ENCODE results near the gene SIPA1L3. TPM values are rescaled to one million over a fixed set of nuclear protein-coding genes. Genes with fewer than 3 reads are reported as not detected.
A peak's percentile ranks its signal among the peaks of the same experiment; 100 is the strongest.

SIPA1L3 gene
- polyA plus RNA-seq, 2 of the 4 experiments (the other 2 are of a cell fraction), result 28.9 to 50.6 TPM

DNA sequence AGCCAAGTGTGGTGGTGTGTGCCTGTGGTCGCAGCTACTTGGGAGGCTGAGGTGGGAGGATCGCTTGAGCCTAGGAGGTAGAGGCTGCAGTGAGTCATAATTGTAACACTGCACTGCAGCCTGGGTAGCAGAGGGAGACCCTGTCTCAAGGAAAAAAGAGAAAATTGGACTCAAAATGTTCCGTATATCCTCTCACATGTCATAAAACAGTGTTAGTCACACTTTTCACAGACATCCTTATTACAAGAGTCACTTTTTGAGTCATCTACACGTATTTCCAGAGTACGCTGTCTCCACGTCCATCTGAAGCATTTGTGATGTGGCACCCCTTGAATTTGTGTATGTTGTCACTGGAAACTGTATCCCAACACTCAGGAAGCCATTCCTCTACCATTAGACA, 133.0 kb downstream of the SIPA1L3 start:
- Histone ChIP-seq H3K27ac (peak overlapping the region in 1 of 2 experiments; percentile 44; a peak in 2 of 6 replicates), H3K4me1 (peaks cover 14% of the 10 kb centered on the region), H3K9me3 (peaks cover 16% of the 10 kb centered on the region), H3K4me2 (no peak overlapping the region), H3K4me3 (no peak overlapping the region)
- TF ChIP-seq RNF2 (IDR thresholded peaks at IDR 0.05; ENCODE audit: borderline replicate concordance, low read depth) (no peak), PHF8 (IDR thresholded peaks at IDR 0.05; ENCODE audit: borderline replicate concordance, low read depth) (no peak), NFE2L2 (conservative IDR thresholded peaks at IDR 0.05; ENCODE audit: low read length) (no peak), TFCP2L1 (CRISPR knock-in tag; IDR thresholded peaks at IDR 0.05) (no peak), JUNB (IDR thresholded peaks at IDR 0.05) (no peak), ESRRA (IDR thresholded peaks at IDR 0.05; ENCODE audit: borderline replicate concordance, low read length) (no peak), RARB (CRISPR knock-in tag; IDR thresholded peaks at IDR 0.05) (no peak; the same call in 1 of the 2 replicates), HOXB13 (CRISPR knock-in tag; IDR thresholded peaks at IDR 0.05; ENCODE audit: low read depth) (0 out of 2 replicates have a peak, but pooled peaks have one; percentile 38), FOSL2 (IDR thresholded peaks at IDR 0.05) (peak; percentile 57), FOSL2 (CRISPR knock-in tag; IDR thresholded peaks at IDR 0.05) (peak; percentile 92), FOSB (CRISPR knock-in tag; IDR thresholded peaks at IDR 0.05) (peak; percentile 79; the same call in 1 of the 2 replicates), MYC (IDR thresholded peaks at IDR 0.05; ENCODE audit: borderline replicate concordance, low read length) (no peak), CHD2 (IDR thresholded peaks at IDR 0.05; ENCODE audit: low read length, partially characterized antibody) (no peak)
- TF ChIP-seq, protein P1, sequence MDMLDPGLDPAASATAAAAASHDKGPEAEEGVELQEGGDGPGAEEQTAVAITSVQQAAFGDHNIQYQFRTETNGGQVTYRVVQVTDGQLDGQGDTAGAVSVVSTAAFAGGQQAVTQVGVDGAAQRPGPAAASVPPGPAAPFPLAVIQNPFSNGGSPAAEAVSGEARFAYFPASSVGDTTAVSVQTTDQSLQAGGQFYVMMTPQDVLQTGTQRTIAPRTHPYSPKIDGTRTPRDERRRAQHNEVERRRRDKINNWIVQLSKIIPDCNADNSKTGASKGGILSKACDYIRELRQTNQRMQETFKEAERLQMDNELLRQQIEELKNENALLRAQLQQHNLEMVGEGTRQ (IDR thresholded peaks at IDR 0.05), result no peak
- TF ChIP-seq, protein P2, sequence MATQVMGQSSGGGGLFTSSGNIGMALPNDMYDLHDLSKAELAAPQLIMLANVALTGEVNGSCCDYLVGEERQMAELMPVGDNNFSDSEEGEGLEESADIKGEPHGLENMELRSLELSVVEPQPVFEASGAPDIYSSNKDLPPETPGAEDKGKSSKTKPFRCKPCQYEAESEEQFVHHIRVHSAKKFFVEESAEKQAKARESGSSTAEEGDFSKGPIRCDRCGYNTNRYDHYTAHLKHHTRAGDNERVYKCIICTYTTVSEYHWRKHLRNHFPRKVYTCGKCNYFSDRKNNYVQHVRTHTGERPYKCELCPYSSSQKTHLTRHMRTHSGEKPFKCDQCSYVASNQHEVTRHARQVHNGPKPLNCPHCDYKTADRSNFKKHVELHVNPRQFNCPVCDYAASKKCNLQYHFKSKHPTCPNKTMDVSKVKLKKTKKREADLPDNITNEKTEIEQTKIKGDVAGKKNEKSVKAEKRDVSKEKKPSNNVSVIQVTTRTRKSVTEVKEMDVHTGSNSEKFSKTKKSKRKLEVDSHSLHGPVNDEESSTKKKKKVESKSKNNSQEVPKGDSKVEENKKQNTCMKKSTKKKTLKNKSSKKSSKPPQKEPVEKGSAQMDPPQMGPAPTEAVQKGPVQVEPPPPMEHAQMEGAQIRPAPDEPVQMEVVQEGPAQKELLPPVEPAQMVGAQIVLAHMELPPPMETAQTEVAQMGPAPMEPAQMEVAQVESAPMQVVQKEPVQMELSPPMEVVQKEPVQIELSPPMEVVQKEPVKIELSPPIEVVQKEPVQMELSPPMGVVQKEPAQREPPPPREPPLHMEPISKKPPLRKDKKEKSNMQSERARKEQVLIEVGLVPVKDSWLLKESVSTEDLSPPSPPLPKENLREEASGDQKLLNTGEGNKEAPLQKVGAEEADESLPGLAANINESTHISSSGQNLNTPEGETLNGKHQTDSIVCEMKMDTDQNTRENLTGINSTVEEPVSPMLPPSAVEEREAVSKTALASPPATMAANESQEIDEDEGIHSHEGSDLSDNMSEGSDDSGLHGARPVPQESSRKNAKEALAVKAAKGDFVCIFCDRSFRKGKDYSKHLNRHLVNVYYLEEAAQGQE (IDR thresholded peaks at IDR 0.05), result no peak
- TF ChIP-seq, protein P3, sequence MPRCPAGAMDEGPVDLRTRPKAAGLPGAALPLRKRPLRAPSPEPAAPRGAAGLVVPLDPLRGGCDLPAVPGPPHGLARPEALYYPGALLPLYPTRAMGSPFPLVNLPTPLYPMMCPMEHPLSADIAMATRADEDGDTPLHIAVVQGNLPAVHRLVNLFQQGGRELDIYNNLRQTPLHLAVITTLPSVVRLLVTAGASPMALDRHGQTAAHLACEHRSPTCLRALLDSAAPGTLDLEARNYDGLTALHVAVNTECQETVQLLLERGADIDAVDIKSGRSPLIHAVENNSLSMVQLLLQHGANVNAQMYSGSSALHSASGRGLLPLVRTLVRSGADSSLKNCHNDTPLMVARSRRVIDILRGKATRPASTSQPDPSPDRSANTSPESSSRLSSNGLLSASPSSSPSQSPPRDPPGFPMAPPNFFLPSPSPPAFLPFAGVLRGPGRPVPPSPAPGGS (IDR thresholded peaks at IDR 0.05), result no peak
- TF ChIP-seq, protein P4, sequence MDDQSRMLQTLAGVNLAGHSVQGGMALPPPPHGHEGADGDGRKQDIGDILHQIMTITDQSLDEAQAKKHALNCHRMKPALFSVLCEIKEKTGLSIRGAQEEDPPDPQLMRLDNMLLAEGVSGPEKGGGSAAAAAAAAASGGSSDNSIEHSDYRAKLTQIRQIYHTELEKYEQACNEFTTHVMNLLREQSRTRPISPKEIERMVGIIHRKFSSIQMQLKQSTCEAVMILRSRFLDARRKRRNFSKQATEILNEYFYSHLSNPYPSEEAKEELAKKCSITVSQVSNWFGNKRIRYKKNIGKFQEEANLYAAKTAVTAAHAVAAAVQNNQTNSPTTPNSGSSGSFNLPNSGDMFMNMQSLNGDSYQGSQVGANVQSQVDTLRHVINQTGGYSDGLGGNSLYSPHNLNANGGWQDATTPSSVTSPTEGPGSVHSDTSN (IDR thresholded peaks at IDR 0.05), result no peak
- TF ChIP-seq, protein P5, sequence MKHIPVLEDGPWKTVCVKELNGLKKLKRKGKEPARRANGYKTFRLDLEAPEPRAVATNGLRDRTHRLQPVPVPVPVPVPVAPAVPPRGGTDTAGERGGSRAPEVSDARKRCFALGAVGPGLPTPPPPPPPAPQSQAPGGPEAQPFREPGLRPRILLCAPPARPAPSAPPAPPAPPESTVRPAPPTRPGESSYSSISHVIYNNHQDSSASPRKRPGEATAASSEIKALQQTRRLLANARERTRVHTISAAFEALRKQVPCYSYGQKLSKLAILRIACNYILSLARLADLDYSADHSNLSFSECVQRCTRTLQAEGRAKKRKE (CRISPR knock-in tag; IDR thresholded peaks at IDR 0.05; ENCODE audit: low read depth), result peak; percentile 66; the same call in 1 of the 2 replicates
- ATAC-seq, result peak; percentile 74 to 80
- peak; percentile 99 for FAIRE-seq
- ChIA-PET CTCF (interaction anchor here (1.3 to 28.8 kb wide), 2 partner anchors 15 to 139 kb away, joined by 3 to 316 read pairs; partner anchors contain the start of genes SIPA1L3 and WDR87), POLR2A (interaction anchor here (0.7 kb wide), 1 partner anchor 361 kb away, joined by 3 read pairs; no protein-coding TSS in a partner anchor)
- DNase-seq (ENCODE audit: low read depth in 1 of 2, low spot score in 1 of 2), result peak; percentile 86
- 44% methylated on average over 6 of the region's 6 CpGs for WGBS (ENCODE audit: missing lambda C conversion rate)

DNA sequence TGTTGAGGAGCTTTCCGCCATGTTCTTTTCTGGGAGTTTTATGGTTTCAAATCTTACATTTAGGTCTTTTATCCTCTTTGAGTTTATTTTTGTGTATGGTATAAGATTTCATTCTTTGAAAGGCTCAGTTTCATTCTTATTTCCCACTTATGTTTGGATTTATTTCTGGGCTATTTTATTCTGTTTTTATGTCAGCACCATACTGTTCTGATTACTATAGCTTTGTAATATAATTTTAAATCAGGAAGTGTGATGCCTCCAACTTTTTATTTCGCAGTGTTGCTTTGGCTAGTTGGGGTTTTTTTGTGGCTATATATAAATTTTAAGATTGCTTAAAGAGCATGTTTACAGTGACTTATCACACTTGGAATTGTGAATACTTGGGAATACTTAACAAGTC, 135.1 kb downstream of the SIPA1L3 start:
- CTCF ChIA-PET, result interaction anchor here (0.6 to 28.8 kb wide), 9 partner anchors 11 to 141 kb away, joined by 3 to 316 read pairs (median 3); partner anchors contain the start of genes SIPA1L3 and WDR87
- Histone ChIP-seq H3K27ac (no peak overlapping the region), H3K4me3 (no peak overlapping the region), H3K4me2 (no peak overlapping the region), H3K4me1 (no peaks in the 10 kb centered on the region), H3K9me3 (peaks cover 16% of the 10 kb centered on the region)
- FAIRE-seq (no peak), DNase-seq (ENCODE audit: low read depth in 1 of 2, low spot score in 1 of 2) (no peak), ATAC-seq (no peak)
- 94% methylated on average over 2 of the region's 2 CpGs for WGBS (ENCODE audit: missing lambda C conversion rate)
- TF ChIP-seq JUN (IDR thresholded peaks at IDR 0.05) (no peak), CBX8 (IDR thresholded peaks at IDR 0.05) (no peak), KDM1A (IDR thresholded peaks at IDR 0.05; ENCODE audit: low read depth) (peak; percentile 82; the same call in 1 of the 2 replicates), HDAC2 (IDR thresholded peaks at IDR 0.05) (peak; percentile 64; the same call in 1 of the 2 replicates)
- TF ChIP-seq, protein P4 (IDR thresholded peaks at IDR 0.05), result no peak
- POLR2A ChIA-PET, result interaction anchor here (0.6 kb wide), 1 partner anchor 85 kb away, joined by 3 read pairs; no protein-coding TSS in a partner anchor
